Trophoblast cell (in vitro differentiated cells and primary cell): ENCODE data around the gene GDNF.

Experiments
- DNase-seq, 2 donors: peaks; one replicate each; pipeline ENCODE4 v3.0.0-alpha.2; 2016
- H2AFZ ChIP-seq: 2 replicates; pipeline ENCODE4 v1.6.1; 2013; ENCODE audit warnings: low read length, moderate library complexity, mild to moderate bottlenecking; ENCODE audit not compliant: insufficient read depth, poor library complexity
- H2AK5ac ChIP-seq: 2 replicates; pipeline ENCODE4 v1.6.1; 2013; ENCODE audit warnings: mild to moderate bottlenecking, low read length
- H2BK120ac ChIP-seq: 2 replicates; pipeline ENCODE4 v1.6.1; 2013; ENCODE audit warnings: low read length, mild to moderate bottlenecking, moderate library complexity; ENCODE audit not compliant: insufficient read depth, poor library complexity
- H2BK12ac ChIP-seq: 2 replicates; pipeline ENCODE4 v1.6.1; 2013; ENCODE audit warnings: mild to moderate bottlenecking, low read length, moderate library complexity
- H2BK5ac ChIP-seq: 2 replicates; pipeline ENCODE4 v1.6.1; 2013; ENCODE audit warnings: low read length, low read depth, moderate library complexity, mild to moderate bottlenecking; ENCODE audit not compliant: poor library complexity
- H3K14ac ChIP-seq: 2 replicates; pipeline ENCODE4 v1.6.1; 2013; ENCODE audit warnings: mild to moderate bottlenecking, low read length
- H3K18ac ChIP-seq: 2 replicates; pipeline ENCODE4 v1.6.1; 2013; ENCODE audit warnings: mild to moderate bottlenecking, low read length
- H3K23ac ChIP-seq: 2 replicates; pipeline ENCODE4 v1.6.1; 2013; ENCODE audit warnings: low read length
- H3K27ac ChIP-seq: 2 replicates; pipeline ENCODE4 v1.5.1; 2013; ENCODE audit warnings: low read depth, mild to moderate bottlenecking, inconsistent platforms, low read length, moderate library complexity
- H3K27me3 ChIP-seq: 2 replicates; pipeline ENCODE4 v1.6.1; 2013; ENCODE audit warnings: inconsistent platforms, mild to moderate bottlenecking, low read length, moderate library complexity; ENCODE audit not compliant: insufficient read depth
- H3K36me3 ChIP-seq, 2 experiments: 1 replicate in 1 of 2; 2 replicates in 1 of 2; pipeline ENCODE4 v1.6.1; 2013; ENCODE audit warnings: low read length in 2 of 2, mild to moderate bottlenecking in 2 of 2, moderate library complexity in 1 of 2; ENCODE audit not compliant: insufficient read depth in 2 of 2, control insufficient read depth in 1 of 2
- H3K4ac ChIP-seq: 2 replicates; pipeline ENCODE4 v1.6.1; 2013; ENCODE audit warnings: low read depth, mild to moderate bottlenecking, low read length, moderate library complexity
- H3K4me1 ChIP-seq, 2 experiments: 1 replicate in 1 of 2; 2 replicates in 1 of 2; pipeline ENCODE4 v1.6.1; 2013; ENCODE audit warnings: low read length in 2 of 2, mild to moderate bottlenecking in 2 of 2, moderate library complexity in 1 of 2; ENCODE audit not compliant: insufficient read depth in 2 of 2, control insufficient read depth in 1 of 2
- H3K4me2 ChIP-seq: 2 replicates; pipeline ENCODE4 v1.6.1; 2013; ENCODE audit warnings: inconsistent platforms, mild to moderate bottlenecking, low read length, moderate library complexity
- H3K4me3 ChIP-seq: 2 replicates; pipeline ENCODE4 v1.5.1; 2013; ENCODE audit warnings: mild to moderate bottlenecking, low read depth, low read length, inconsistent platforms
- H3K79me1 ChIP-seq: one replicate; pipeline ENCODE4 v1.6.1; 2013; ENCODE audit warnings: low read length
- H3K79me2 ChIP-seq: 2 replicates; pipeline ENCODE4 v1.6.1; 2013; ENCODE audit warnings: low read length, mild to moderate bottlenecking; ENCODE audit not compliant: control insufficient read depth, insufficient read depth, poor library complexity
- H3K9ac ChIP-seq: 2 replicates; pipeline ENCODE4 v1.6.1; 2013; ENCODE audit warnings: mild to moderate bottlenecking, low read length
- H3K9me3 ChIP-seq: 2 replicates; pipeline ENCODE4 v1.6.1; 2013; ENCODE audit warnings: low read depth, mild to moderate bottlenecking, control low read depth, inconsistent platforms, low read length; ENCODE audit not compliant: insufficient read depth
- H4K12ac ChIP-seq: 2 replicates; pipeline ENCODE4 v1.6.1; 2013; ENCODE audit warnings: low read depth, mild to moderate bottlenecking, low read length, moderate library complexity
- H4K8ac ChIP-seq: 2 replicates; pipeline ENCODE4 v1.6.1; 2013; ENCODE audit warnings: low read depth, mild to moderate bottlenecking, low read length, moderate library complexity
- H4K91ac ChIP-seq: one replicate; pipeline ENCODE4 v1.6.1; 2013; ENCODE audit warnings: low read depth, mild to moderate bottlenecking, low read length, moderate library complexity
- WGBS: extraction: QIAGEN DNeasy Blood & Tissue Kit; methylation state at CpG from one replicate; pipeline ENCODE4 v1.1.7; 2013; ENCODE audit warnings: missing lambda C conversion rate; ENCODE audit not compliant: insufficient read length, insufficient coverage; ENCODE audit errors: extremely low coverage; 5-methylcytosine and 5-hydroxymethylcytosine counted together

The GDNF gene

GRCh38 chr5:37837414-37838032, 2.3 kb downstream of the GDNF start:
- Histone ChIP-seq H3K4me3 (peak overlapping the region; percentile 63), H4K12ac (peak overlapping the region; percentile 58), H3K36me3 (no peaks in the 10 kb centered on the region), H2BK5ac (peak overlapping the region; percentile 42), H3K4ac (peak overlapping the region; percentile 48), H3K23ac (no peak overlapping the region), H4K8ac (peak overlapping the region; percentile 47), H3K4me2 (peak overlapping the region; percentile 82), H3K18ac (peak overlapping the region; percentile 63), H3K79me2 (peaks cover 25% of the 10 kb centered on the region), H3K4me1 (peaks cover 23 to 27% of the 10 kb centered on the region in 2 experiments), H3K27me3 (peaks cover 38% of the 10 kb centered on the region), H2AFZ (no peak overlapping the region), H4K91ac (peak overlapping the region; percentile 55), H2AK5ac (no peak overlapping the region), H3K9me3 (peaks cover 3% of the 10 kb centered on the region), H3K14ac (peak overlapping the region; percentile 65), H2BK120ac (peak overlapping the region; percentile 48), H3K9ac (peak overlapping the region; percentile 19), H2BK12ac (peak overlapping the region; percentile 75), H3K79me1 (peaks cover 56% of the 10 kb centered on the region), H3K27ac (peak overlapping the region; percentile 2)
- DNase-seq: peak; percentile 77 to 88
- WGBS: no CpG with 5 or more reads among the region's 38 CpGs

GRCh38 chr5:37836592-37837413, 3.0 kb downstream of the GDNF start:
- Histone ChIP-seq H3K4me1 (peaks cover 23 to 27% of the 10 kb centered on the region in 2 experiments), H3K14ac (peak overlapping the region; percentile 76), H3K9me3 (peaks cover 2% of the 10 kb centered on the region), H2AFZ (peak overlapping the region; percentile 30), H3K4me2 (peak overlapping the region; percentile 82), H3K79me2 (peaks cover 25% of the 10 kb centered on the region), H2BK12ac (peak overlapping the region; percentile 27), H3K36me3 (no peaks in the 10 kb centered on the region), H3K18ac (peak overlapping the region; percentile 46), H3K4me3 (peak overlapping the region; percentile 63), H4K8ac (peak overlapping the region; percentile 64), H2BK120ac (peak overlapping the region; percentile 43), H4K12ac (peak overlapping the region; percentile 47), H3K27ac (peak overlapping the region; percentile 20), H3K79me1 (peaks cover 56% of the 10 kb centered on the region), H3K23ac (no peak overlapping the region), H4K91ac (peak overlapping the region; percentile 54), H3K27me3 (peaks cover 38% of the 10 kb centered on the region), H2BK5ac (peak overlapping the region; percentile 22), H3K4ac (peak overlapping the region; percentile 26), H2AK5ac (no peak overlapping the region), H3K9ac (peak overlapping the region; percentile 69)
- no CpG with 5 or more reads among the region's 65 CpGs for WGBS
- peak; percentile 20 to 34 for DNase-seq

GRCh38 chr5:37836235-37836591, 3.6 kb downstream of the GDNF start:
- H4K12ac ChIP-seq: peak overlapping the region; percentile 47
- peak overlapping the region; percentile 69 for H3K9ac ChIP-seq
- H3K18ac ChIP-seq: peak overlapping the region; percentile 46
- H2AFZ ChIP-seq: peak overlapping the region; percentile 30
- peak overlapping the region; percentile 76 for H3K14ac ChIP-seq
- H3K4me2 ChIP-seq: peak overlapping the region; percentile 82
- peak overlapping the region; percentile 43 for H2BK120ac ChIP-seq
- no peaks in the 10 kb centered on the region for H3K36me3 ChIP-seq
- peaks cover 56% of the 10 kb centered on the region for H3K79me1 ChIP-seq
- H2AK5ac ChIP-seq: no peak overlapping the region
- no peak for DNase-seq
- H3K23ac ChIP-seq: no peak overlapping the region
- no CpG with 5 or more reads among the region's 16 CpGs for WGBS
- peak overlapping the region; percentile 11 for H2BK12ac ChIP-seq
- H3K27me3 ChIP-seq: peaks cover 38% of the 10 kb centered on the region
- peak overlapping the region; percentile 6 for H2BK5ac ChIP-seq
- H4K8ac ChIP-seq: peak overlapping the region; percentile 64
- H3K4ac ChIP-seq: peak overlapping the region; percentile 26
- H3K4me3 ChIP-seq: peak overlapping the region; percentile 62
- H3K79me2 ChIP-seq: peaks cover 25% of the 10 kb centered on the region
- H3K9me3 ChIP-seq: peaks cover 2% of the 10 kb centered on the region
- H4K91ac ChIP-seq: peak overlapping the region; percentile 54
- H3K4me1 ChIP-seq: peaks cover 22 to 27% of the 10 kb centered on the region in 2 experiments
- peak overlapping the region; percentile 20 for H3K27ac ChIP-seq

- no peak overlapping the region for H4K12ac ChIP-seq
- peak overlapping the region; percentile 64 for H4K8ac ChIP-seq
- H2BK5ac ChIP-seq: peak overlapping the region; percentile 52
- peak overlapping the region; percentile 89 for H4K91ac ChIP-seq
- WGBS: no CpG with 5 or more reads among the region's 19 CpGs
- H3K4me3 ChIP-seq: no peak overlapping the region
- H3K9me3 ChIP-seq: peaks cover 2% of the 10 kb centered on the region
- no peak overlapping the region for H3K9ac ChIP-seq
- H3K27ac ChIP-seq: peak overlapping the region; percentile 86
- H3K4me2 ChIP-seq: peak overlapping the region; percentile 82
- peak overlapping the region; percentile 93 for H3K18ac ChIP-seq
- peaks cover 55% of the 10 kb centered on the region for H3K79me1 ChIP-seq
- H3K36me3 ChIP-seq: peaks cover 0 to under 1% of the 10 kb centered on the region in 2 experiments
- peaks cover 25% of the 10 kb centered on the region for H3K79me2 ChIP-seq
- peaks cover 21 to 24% of the 10 kb centered on the region in 2 experiments for H3K4me1 ChIP-seq
- no peak overlapping the region for H3K23ac ChIP-seq
- peak overlapping the region; percentile 22 for H2AK5ac ChIP-seq
- H2BK12ac ChIP-seq: peak overlapping the region; percentile 55
- peak overlapping the region; percentile 17 for H3K4ac ChIP-seq
- peak overlapping the region; percentile 93 for H3K14ac ChIP-seq
- H2BK120ac ChIP-seq: peak overlapping the region; percentile 62
- no peak overlapping the region for H2AFZ ChIP-seq
- peaks cover 33% of the 10 kb centered on the region for H3K27me3 ChIP-seq
- DNase-seq: no peak
Observed at GRCh38 chr5:37835380-37835973, 4.4 kb downstream of the GDNF start.
